Activated CD8-positive, alpha-beta T cell treated with anti-CD3 and anti-CD28 coated beads for 36 hours (primary cell): Measurements from ENCODE around the gene NR4A1. TPM values are rescaled to one million over a fixed set of nuclear protein-coding genes. Genes with fewer than 3 reads are reported as not detected.
A peak's percentile ranks its signal among the peaks of the same experiment; 100 is the strongest.

Experiments used
- ATAC-seq: fragments of 200-7000 bp; cut with Tn5 transposase; one replicate; pipeline ENCODE4 v1.10.0; 2021; ENCODE audit warnings: mild to moderate bottlenecking, moderate library complexity
- CTCF ChIA-PET: fragments of 350-600 bp; sonication (Branson Sonifier 250); formaldehyde crosslinking; loops from one replicate; lab custom pipeline; 2021; ENCODE audit warnings: antibody characterized with exemption; lab: Charles Lee
- POLR2A ChIA-PET: fragments of 350-600 bp; sonication (Branson Sonifier 250); formaldehyde crosslinking; loops from one replicate; lab custom pipeline; 2021; ENCODE audit warnings: antibody characterized with exemption; lab: Charles Lee
- DNase-seq: peaks from one replicate; pipeline ENCODE4 v3.0.0-alpha.2; 2020
- H3K27ac Mint-ChIP-seq: one replicate; pipeline ENCODE4 v1.8.0; 2021; ENCODE audit warnings: mild to moderate bottlenecking, mixed read lengths
- H3K27me3 Mint-ChIP-seq: one replicate; pipeline ENCODE4 v1.8.0; 2021; ENCODE audit warnings: mixed read lengths
- H3K36me3 Mint-ChIP-seq: one replicate; pipeline ENCODE4 v1.8.0; 2021; ENCODE audit warnings: low read depth, mixed read lengths
- H3K4me1 Mint-ChIP-seq: one replicate; pipeline ENCODE4 v1.8.0; 2021; ENCODE audit warnings: low read depth, mixed read lengths
- H3K4me3 Mint-ChIP-seq: one replicate; pipeline ENCODE4 v1.8.0; 2021; ENCODE audit warnings: mild to moderate bottlenecking, moderate library complexity, mixed read lengths
- H3K9me3 Mint-ChIP-seq: one replicate; pipeline ENCODE4 v1.8.0; 2021; ENCODE audit warnings: mixed read lengths
- CTCF ChIP-seq: fragments of 200-600 bp; IDR thresholded peaks from one replicate; pipeline ENCODE4 v1.8.0; 2022; ENCODE audit warnings: antibody characterized with exemption, mild to moderate bottlenecking
- intact Hi-C: fragments of 100-400 bp; cut with micrococcal nuclease; formaldehyde crosslinking; loops from one replicate; pipeline ENCODE4 v1.10.0; 2022
- total RNA-seq, 2 experiments: library from RNA; stranded (reverse); gene quantifications; one replicate each; pipeline ENCODE4 v1.2.3, GENCODE V29; 2021

NR4A1 gene
- total RNA-seq, 2 experiments from 2014 or later, result 120 to 128 TPM

GRCh38 chr12:52069327-52070184 lies 18.3 kb downstream of the NR4A1 start, which contains the start of gene ATG101:
Gene ATG101, plus strand, starts transcription at chr12:52069978. Its CDS starts 3,673 bp downstream, at chr12:52073651.
- DNase-seq (peak; percentile 91), ATAC-seq (peak; percentile 95)
- Mint-ChIP-seq H3K9me3 (no peaks in the 10 kb centered on the region), H3K36me3 (peaks cover 17% of the 10 kb centered on the region), H3K27ac (peak within 1 kb of the TSS; percentile 99), H3K27me3 (peaks cover 1% of the 10 kb centered on the region), H3K4me3 (peak within 1 kb of the TSS; percentile 92), H3K4me1 (peaks cover 47% of the 10 kb centered on the region)
- intact Hi-C loops, result loop anchor here (5.0 kb wide), 1 partner anchor 42 kb away; no protein-coding TSS in a partner anchor
- CTCF ChIA-PET, result interaction anchor here (0.9 to 27.5 kb wide), 19 partner anchors 8 to 248 kb away, joined by 3 to 602 read pairs (median 4); partner anchors contain the start of gene ACVRL1
- POLR2A ChIA-PET, result interaction anchor here (0.8 to 1.9 kb wide), 10 partner anchors 9 to 63 kb away, joined by 3 to 9 read pairs (median 4); partner anchors contain the start of genes NR4A1, SMIM41 and TAMALIN
- TF ChIP-seq CTCF, result peak; percentile 50

GRCh38 chr12:52070185-52070925 lies 19.1 kb downstream of the NR4A1 start:
- no peak for TF ChIP-seq CTCF
- peaks cover 20% of the 10 kb centered on the region for H3K36me3 Mint-ChIP-seq
- no peak for ATAC-seq
- no peaks in the 10 kb centered on the region for H3K9me3 Mint-ChIP-seq
- CTCF ChIA-PET, result interaction anchor here (0.9 to 27.5 kb wide), 19 partner anchors 9 to 249 kb away, joined by 3 to 602 read pairs (median 4); partner anchors contain the start of genes ACVRL1 and NR4A1
- H3K27ac Mint-ChIP-seq, result peak overlapping the region; percentile 99
- H3K4me1 Mint-ChIP-seq, result peaks cover 49% of the 10 kb centered on the region
- DNase-seq, result peak; percentile 48
- POLR2A ChIA-PET, result interaction anchor here (0.8 to 1.5 kb wide), 8 partner anchors 11 to 64 kb away, joined by 3 to 9 read pairs (median 4); partner anchors contain the start of genes NR4A1 and TAMALIN
- H3K27me3 Mint-ChIP-seq, result peaks cover 1% of the 10 kb centered on the region
- intact Hi-C loops, result no loop called here
- peak overlapping the region; percentile 92 for H3K4me3 Mint-ChIP-seq

GRCh38 chr12:52073531-52074381 lies 22.5 kb downstream of the NR4A1 start:
- ChIA-PET CTCF (interaction anchor here (1.0 to 27.5 kb wide), 3 partner anchors 8 to 48 kb away, joined by 3 to 602 read pairs (median 36); no protein-coding TSS in a partner anchor), POLR2A (no interaction called here)
- H3K9me3 Mint-ChIP-seq, result no peaks in the 10 kb centered on the region
- peaks cover 41% of the 10 kb centered on the region for H3K4me1 Mint-ChIP-seq
- H3K4me3 Mint-ChIP-seq, result no peak overlapping the region
- H3K27ac Mint-ChIP-seq, result peak overlapping the region; percentile 50
- no peaks in the 10 kb centered on the region for H3K27me3 Mint-ChIP-seq
- no peak for TF ChIP-seq CTCF
- H3K36me3 Mint-ChIP-seq, result peaks cover 40% of the 10 kb centered on the region
- DNase-seq (no peak), ATAC-seq (no peak)
- intact Hi-C loops, result no loop called here

- no peak overlapping the region for H3K4me3 Mint-ChIP-seq
- no peak for TF ChIP-seq CTCF
- ChIA-PET POLR2A (interaction anchor here (0.5 kb wide), 1 partner anchor 112 kb away, joined by 3 read pairs; no protein-coding TSS in a partner anchor), CTCF (interaction anchor here (27.5 kb wide), 1 partner anchor 49 kb away, joined by 602 read pairs; no protein-coding TSS in a partner anchor)
- intact Hi-C loops, result no loop called here
- no peaks in the 10 kb centered on the region for H3K9me3 Mint-ChIP-seq
- ATAC-seq, result no peak
- H3K36me3 Mint-ChIP-seq, result peaks cover 40% of the 10 kb centered on the region
- no peaks in the 10 kb centered on the region for H3K27me3 Mint-ChIP-seq
- H3K27ac Mint-ChIP-seq, result no peak overlapping the region
- H3K4me1 Mint-ChIP-seq, result peaks cover 35% of the 10 kb centered on the region
- no peak for DNase-seq
Measured at GRCh38 chr12:52074971-52075724, 23.9 kb downstream of the NR4A1 start.
